ENCODE measurements around the gene KCNH8.
A peak's percentile ranks its signal among the peaks of the same experiment; 100 is the strongest.

KCNH8 gene

DNA sequence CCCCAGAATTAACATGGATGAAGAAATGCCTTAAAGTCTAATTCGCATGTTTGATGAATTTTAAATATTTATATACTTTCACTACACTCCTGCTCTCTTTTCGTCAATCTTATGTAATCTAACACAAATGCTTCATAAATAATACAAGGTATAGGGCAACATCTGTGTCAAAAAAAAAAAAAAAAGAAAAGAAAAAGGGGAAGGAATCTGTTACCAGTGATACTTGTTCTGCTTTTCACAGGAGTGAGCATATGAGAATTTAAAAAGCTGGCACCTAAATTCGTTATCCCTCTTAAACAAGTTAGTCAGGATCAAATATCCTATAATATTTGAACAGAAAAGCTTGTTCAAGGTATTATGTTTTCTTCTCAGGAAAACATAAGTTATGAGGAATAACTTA is 243.8 kb downstream of the KCNH8 start:
- no peak for DNase-seq

DNA sequence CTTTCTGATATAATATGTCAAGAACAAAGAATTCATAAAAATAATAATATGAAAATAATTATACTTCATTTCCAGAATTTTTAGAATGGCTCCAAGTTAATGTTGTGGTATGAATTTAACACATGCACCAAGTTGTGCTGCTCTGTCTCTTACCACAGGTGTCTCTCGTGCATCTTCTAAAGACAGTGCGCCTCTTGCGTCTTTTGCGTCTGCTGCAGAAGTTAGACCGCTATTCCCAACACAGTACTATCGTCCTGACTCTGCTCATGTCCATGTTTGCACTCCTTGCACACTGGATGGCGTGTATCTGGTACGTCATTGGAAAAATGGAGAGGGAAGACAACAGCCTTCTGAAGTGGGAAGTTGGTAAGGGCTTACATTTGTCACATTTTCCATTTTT is 246.6 kb downstream of the KCNH8 start:
- DNase-seq, result no peak

DNA sequence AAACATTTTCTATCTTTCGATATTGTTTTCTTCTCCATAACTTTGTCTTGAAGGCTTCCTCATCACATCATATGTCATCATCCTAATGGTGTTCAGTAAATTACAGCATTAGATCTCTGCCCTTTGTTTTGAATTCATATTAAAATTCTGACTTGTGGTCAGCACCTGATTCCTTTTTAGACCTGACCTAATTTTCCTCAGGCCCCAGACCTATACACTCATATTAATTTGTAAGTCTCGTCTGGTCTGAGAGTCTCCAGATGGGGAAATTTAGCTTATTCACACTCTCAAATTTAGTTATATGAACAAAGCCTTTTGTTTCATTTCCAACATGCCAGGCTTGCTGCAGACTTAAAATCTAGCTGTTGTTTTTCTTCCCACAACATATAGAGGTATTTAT is 248.4 kb downstream of the KCNH8 start:
- DNase-seq, result no peak

DNA sequence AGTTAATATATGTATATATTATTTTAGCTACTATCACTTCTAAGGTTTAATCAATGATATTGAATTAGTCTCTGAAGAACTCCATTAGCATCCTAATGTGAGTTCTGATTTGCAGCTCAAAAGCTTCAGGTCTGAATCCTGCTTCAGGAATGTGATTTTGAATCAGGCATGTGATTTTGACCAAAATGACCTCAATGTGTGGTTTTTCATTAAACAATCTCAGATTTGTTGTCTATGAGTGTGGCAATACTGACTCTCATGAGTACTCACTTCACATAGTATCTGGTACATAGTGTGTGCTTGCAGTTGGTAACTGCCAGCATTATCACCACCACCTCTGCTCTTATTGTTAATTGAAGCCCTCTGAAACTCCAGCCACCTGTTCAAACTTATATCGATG is 251.0 kb downstream of the KCNH8 start:
- DNase-seq, result no peak

DNA sequence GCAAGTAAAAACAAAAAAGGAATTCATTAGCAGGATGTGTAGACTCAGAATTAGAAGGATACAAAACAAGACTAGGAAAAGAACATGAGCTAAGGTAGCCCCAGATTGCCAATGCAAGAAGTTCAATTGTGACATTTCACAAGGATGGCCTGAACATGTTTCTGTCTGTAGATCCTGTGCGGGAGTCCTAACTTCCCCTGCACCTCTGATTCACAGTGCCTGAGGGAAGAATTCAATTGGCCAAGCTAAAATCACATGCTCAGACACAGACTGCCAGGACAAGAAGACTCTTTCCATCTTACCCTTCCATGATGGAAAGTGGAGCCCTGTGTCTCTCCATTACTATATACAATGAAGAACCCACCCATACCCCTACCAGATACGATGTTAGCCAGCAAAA is 251.5 kb downstream of the KCNH8 start:
- DNase-seq, result no peak

DNA sequence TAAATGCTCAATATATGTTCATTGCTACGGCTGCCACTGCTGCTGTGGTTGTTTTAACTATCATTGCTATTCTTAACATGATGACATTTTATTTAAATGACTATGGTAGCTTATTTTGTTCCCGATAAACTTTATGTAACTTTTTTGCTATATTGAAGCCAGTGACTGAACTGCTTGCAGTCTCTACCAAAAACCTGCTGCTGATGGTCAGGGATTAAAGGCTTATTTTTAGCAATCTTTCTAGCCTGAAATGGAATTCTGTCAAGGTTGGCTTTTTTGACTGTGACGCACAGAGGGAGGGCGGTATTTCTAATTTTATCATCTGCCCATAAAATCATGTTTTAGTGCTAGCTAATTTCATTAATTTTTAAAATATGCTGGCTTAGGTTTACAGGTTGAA is 271.8 kb downstream of the KCNH8 start:
- peak; percentile 9 for DNase-seq

DNA sequence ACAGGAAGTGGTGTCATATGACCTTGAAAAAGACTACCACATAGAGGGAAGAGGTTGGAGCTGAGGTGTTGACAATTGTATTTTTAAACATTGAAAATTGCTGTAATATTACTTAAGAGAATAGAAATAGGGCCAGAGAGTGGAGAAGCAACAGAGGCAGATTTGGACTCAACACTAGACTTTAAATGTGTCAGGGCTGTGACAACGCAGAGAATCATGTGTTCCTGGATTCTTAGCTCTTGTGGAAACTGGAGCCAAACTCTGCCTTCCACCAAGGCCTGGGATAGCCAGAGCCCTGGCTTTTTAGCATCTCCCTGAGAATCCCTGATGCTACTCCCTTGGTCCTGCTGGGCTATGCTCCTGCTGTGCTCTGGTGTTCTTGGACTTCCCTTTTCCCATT is 277.5 kb downstream of the KCNH8 start:
- no peak for DNase-seq

DNA sequence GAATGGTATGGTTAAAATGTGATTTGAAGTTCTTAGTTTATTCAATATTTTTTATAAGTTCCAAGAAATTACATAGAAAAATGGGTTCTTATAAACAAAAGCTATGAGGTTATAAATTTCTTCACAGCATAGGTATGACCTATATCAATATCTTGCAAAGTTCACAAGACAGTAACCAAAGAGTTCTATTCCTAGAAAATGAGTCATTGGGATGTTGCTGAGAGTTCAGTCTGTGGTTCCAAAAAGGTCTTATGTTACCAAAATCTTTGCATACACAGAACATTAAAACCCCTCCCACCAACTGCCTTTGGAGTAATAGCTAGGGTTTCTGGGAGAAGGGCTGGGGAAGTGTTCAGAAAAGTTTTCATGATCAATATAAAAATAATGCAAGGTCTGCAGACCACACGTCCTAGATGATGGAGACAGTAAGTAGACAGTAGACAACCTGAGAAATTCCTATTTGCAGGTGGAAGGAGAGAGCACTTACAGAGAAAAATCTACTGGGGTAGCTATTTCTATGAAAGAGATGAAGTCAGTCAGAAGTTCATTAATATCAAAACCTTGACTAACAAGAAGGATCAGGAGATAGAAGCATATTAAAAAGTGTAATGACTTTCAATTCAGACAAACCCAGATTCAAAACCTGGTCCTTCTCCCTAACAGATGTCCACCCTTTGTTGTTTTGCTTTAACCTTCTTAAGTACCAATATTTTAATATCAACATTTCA is 279.3 kb downstream of the KCNH8 start:
- DNase-seq, result no peak

DNA sequence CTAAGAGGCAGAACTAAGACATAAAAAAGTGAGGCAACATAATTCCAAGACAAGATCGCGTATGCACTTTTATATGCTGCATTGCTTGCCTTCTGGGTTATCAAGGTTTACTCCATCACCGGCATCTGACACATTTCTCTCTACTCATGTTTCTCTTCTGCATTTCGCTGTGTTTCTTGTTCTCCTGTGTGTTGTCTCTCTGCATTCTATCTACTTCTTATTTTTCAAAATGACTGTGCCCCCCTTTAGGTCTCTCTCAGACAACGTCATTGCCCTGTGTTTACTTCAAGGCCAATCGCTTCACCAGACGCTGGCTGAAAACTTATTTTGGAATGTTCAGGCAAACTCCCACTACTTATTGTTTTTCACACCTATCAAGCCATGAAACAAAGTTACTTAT is 280.4 kb downstream of the KCNH8 start:
- DNase-seq, result no peak

DNA sequence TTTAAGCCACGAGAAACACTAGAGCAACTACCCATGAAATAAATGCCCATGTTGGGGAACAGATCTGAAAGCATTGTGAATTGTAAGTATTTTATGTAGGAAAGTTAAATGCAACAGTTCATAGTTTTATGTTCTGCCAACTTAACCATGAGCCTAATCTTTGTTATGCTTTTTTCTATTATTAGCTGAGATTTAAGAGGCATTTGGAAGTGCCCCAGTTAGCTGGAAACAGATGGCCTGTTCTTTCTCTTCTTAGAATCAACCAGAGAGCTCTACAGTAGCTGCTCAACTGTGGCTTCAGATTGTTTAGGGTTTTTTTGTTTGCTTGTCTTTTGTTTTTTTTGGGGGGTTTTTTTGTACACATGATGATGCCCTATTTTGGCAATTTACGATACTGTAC is 284.4 kb downstream of the KCNH8 start:
- no peak for DNase-seq

- no peak for DNase-seq
Observed at GRCh38 chr3:19436746-19437145, 288.4 kb downstream of the KCNH8 start.

GRCh38 chr3:19439944-19440343 is 291.6 kb downstream of the KCNH8 start:
- DNase-seq, result no peak

DNA sequence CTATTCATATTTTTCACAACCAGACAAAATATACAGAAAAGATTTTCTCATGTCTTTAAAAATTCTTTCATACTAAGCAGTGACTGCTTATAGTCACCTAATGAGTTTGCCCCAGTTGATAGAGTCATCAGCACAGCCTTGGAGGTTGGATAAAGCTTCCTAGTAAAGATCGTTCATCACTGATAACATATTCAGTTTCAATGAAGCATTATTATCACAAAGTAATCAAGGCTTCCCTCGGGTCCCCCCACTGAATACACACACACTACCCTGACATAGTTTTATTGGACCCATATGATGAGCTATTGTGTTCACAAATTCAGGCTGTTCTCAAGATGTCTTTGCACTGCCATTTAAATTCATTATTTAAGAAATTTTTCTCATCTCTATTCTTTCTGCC is 297.8 kb downstream of the KCNH8 start:
- DNase-seq, result no peak

DNA sequence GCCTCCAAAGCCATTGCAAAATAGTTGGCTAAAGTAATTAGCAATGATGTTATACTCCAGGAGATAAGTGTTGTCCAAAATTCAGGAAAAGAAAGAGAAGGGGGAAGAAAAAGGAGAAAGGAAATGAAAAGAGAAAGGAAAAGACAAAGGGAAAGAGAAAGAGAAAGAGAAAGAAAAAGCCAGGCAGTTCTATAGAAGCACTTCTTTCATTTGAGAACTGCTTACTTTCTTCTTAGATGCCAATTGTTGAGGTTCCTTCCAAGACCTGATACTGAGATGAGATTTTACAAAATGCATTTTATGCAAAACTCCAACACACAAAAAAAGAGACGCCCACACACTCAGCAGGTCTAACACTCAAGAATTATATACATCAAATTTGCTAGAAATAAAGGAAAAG is 298.4 kb downstream of the KCNH8 start:
- DNase-seq, result no peak

GRCh38 chr3:19455546-19455945 is 307.2 kb downstream of the KCNH8 start:
- DNase-seq, result no peak

- no peak for DNase-seq
Observed at GRCh38 chr3:19456738-19457137, 308.4 kb downstream of the KCNH8 start.

DNA sequence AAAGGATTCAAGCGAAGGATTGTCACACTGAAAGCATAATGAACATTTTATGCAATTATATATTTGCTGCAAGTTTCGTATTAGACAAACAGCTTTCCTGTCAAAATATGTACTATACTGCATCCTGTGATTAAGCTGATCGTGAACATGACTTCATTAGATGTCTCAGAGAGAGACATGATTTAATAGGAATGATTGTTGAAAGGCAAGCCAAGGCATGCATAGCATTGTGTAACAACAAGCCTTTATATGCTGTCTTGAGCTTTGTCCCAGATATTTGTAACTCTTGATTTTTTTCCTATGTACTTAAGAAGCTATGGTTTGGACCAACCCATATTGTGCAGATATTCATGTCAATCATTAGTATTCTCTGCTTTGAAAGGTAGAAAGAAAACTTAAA is 309.1 kb downstream of the KCNH8 start:
- no peak for DNase-seq

- DNase-seq, result no peak
Observed at GRCh38 chr3:19467761-19468160, 319.5 kb downstream of the KCNH8 start.

GRCh38 chr3:19471138-19471537 is 322.8 kb downstream of the KCNH8 start:
- DNase-seq, result no peak

DNA sequence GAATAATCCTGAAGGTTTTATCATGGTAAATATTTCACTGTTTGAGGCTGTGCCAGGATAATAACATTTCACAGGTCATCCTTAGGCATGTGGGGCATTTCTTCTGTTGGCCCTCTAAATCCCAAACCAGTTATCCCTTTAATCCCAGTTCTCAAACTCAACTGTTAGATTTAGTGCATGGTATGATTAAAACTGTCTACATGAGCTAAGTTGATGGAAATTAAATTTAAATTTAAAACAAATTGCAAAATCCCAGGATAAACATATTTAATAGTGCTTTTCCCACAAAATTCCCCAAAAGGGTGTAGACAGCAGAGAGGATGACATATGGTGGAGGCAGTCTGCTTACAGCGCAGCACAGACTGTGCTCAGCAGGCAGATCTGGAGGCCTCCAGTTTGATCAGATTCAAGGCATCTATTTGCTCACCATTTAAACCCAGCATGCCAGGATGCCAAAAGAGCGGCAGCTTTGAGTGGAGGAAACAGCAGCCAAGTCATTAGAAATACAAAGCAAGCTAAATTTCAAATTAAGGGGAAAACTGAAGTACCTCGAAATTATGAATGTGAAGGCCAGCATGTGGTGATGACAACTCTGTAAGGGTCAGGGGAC is 325.8 kb downstream of the KCNH8 start:
- peak; percentile 31 for DNase-seq

- no peak for DNase-seq
Observed at GRCh38 chr3:19476281-19476680, 328.0 kb downstream of the KCNH8 start.

DNA sequence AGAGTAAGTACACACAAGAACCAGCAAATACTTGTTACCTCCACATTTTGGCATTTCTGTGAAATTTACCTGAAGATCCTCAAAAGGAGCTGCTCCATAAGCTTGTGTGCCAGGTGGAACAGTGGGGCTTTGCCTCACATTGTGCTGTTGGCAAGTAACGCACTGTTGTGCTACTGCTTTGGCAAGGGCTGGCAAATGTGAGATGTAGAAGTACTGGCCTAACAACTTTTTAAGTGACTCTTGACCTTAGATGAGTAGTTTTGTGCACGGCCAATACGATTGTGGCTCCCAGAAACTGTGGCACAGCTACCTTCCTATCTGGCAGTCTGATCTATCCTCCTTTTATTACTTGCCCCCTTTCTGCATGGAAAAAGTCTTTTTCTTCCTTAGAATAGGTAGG is 337.0 kb downstream of the KCNH8 start:
- no peak for DNase-seq

DNA sequence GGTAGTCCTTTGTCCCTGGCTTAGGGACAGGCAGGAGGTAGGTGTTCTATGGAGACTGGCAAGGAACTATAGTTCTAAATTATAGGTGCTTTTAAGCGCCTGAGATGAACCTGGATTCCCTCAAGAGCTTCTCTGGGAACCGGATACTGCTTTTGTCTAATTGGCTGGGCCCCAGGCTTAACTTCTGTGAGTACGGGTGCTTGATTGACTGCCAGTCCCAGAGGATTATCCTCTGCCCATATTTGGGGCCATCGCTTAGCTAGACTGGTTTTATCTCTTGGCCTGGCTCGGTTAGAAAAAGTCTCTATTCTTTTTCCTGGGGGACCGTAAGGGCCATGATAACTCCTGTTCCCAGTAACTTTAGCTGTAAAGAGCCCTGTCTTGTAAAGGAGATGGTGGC is 339.1 kb downstream of the KCNH8 start:
- peak; percentile 95 for DNase-seq

DNA sequence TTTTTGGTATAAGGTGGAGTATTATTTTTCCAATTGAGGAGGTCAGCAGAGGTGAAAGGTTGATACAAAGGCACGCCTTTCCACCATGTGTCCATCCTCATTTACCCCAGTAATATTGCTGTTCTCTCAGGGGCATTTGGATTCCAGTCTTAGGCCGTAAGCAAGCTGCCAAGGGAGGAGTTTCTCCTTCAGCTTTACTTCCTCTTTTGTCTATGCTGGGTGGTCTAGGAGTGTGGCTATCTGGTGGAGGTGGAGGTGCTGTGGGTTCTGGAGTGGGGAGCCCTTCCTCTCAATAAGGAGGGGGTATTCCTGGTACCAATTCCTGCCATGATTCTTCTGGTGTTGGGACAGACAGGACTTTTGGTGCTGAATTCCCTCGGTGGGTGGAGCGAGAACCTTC is 340.6 kb downstream of the KCNH8 start:
- no peak for DNase-seq

DNA sequence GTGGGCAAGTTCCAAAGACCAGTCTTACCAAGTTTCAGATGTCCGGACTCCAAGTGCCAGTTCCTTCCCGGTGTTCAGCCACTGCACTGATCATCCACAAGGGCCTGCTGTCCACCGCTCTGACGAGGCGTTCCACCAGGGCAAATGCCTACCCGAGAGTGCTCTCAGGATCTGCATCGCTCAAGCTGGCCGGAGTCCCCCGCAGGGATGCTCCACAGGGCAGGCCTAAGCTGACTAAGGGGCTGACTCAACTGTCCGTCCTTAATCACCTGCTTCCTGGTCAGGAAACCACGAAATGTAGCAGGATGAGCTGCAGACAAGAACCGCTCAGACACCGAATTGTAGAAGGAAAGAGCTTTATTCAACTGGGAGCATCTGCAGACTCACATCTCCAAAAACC is 341.6 kb downstream of the KCNH8 start:
- DNase-seq, result no peak
